ENCODE results near the gene GINS1. TPM values are rescaled to one million over a fixed set of nuclear protein-coding genes. Genes with fewer than 3 reads are reported as not detected.

Gene GINS1
- total RNA-seq, 2 experiments from 2014 or later, result 22.8 to 29.9 TPM

DNA sequence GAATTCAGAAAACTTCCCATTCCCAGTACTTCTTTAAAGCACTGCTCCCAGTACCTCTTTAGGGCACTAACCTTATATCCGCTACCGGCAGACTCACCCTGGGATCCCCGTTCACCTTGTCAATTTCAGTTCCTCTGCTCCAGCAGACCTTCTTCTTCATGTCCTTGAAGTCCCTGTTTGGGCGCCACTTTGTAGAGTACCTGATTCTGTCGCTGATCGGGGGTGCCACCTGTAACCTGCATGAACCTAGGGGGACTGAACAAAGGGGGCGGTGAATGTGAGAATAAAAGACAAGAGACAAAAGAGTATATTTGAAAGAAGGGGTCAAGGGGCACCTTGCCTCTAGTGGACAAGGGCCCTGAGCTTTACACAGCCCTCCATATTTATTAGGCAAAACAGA is 4.9 kb upstream of the GINS1 start:
- Histone ChIP-seq H3K27ac (ENCODE audit: low read depth, low read length, poor library complexity, severe bottlenecking) (no peak overlapping the region), H3K9me2 (ENCODE audit: insufficient read depth, low read length) (no peaks in the 10 kb centered on the region), H3K4me1 (ENCODE audit: insufficient read depth, low read length, poor library complexity, severe bottlenecking) (peaks cover 6% of the 10 kb centered on the region), H4K20me1 (ENCODE audit: insufficient read depth, low read length) (no peaks in the 10 kb centered on the region), H3K36me3 (ENCODE audit: insufficient read depth, low read length) (no peaks in the 10 kb centered on the region), H2AFZ (ENCODE audit: low read length) (no peak overlapping the region), H3K4me2 (ENCODE audit: low read length) (no peak overlapping the region), H3K9me3 (ENCODE audit: low read length) (peaks cover 5% of the 10 kb centered on the region; the same call in 1 of the 2 replicates), H3K4me3 (ENCODE audit: low read depth, low read length, poor library complexity, severe bottlenecking) (no peak overlapping the region), H3K79me2 (ENCODE audit: insufficient read depth, low read depth, low read length) (peaks cover under 1% of the 10 kb centered on the region; the same call in 1 of the 2 replicates)
- no TSS peak for BruUV-seq (replicated peaks)
- intact Hi-C loops (cut with micrococcal nuclease; ENCODE audit: unreplicated experiment), result no loop called here
- CTCF ChIA-PET (ENCODE audit: unreplicated experiment), result no interaction called here
- POLR2A ChIA-PET, result no interaction called here
- DNase-seq (ENCODE audit: low spot score), result peak; percentile 30
- TF ChIP-seq, protein P1, sequence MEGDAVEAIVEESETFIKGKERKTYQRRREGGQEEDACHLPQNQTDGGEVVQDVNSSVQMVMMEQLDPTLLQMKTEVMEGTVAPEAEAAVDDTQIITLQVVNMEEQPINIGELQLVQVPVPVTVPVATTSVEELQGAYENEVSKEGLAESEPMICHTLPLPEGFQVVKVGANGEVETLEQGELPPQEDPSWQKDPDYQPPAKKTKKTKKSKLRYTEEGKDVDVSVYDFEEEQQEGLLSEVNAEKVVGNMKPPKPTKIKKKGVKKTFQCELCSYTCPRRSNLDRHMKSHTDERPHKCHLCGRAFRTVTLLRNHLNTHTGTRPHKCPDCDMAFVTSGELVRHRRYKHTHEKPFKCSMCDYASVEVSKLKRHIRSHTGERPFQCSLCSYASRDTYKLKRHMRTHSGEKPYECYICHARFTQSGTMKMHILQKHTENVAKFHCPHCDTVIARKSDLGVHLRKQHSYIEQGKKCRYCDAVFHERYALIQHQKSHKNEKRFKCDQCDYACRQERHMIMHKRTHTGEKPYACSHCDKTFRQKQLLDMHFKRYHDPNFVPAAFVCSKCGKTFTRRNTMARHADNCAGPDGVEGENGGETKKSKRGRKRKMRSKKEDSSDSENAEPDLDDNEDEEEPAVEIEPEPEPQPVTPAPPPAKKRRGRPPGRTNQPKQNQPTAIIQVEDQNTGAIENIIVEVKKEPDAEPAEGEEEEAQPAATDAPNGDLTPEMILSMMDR (conservative IDR thresholded peaks at IDR 0.05; ENCODE audit: low read length), result no peak
- no peak for TF ChIP-seq EZH2phosphoT487 (IDR thresholded peaks at IDR 0.05; ENCODE audit: borderline replicate concordance, low read depth, low read length)

- Histone ChIP-seq H3K4me1 (ENCODE audit: insufficient read depth, low read length, poor library complexity, severe bottlenecking) (peaks cover 16% of the 10 kb centered on the region), H3K9me2 (ENCODE audit: insufficient read depth, low read length) (no peaks in the 10 kb centered on the region), H3K9me3 (ENCODE audit: low read length) (no peaks in the 10 kb centered on the region), H3K4me2 (ENCODE audit: low read length) (peak overlapping the region; percentile 96), H2AFZ (ENCODE audit: low read length) (peak overlapping the region; percentile 99), H3K4me3 (ENCODE audit: low read depth, low read length, poor library complexity, severe bottlenecking) (peak overlapping the region; percentile 83), H3K27ac (ENCODE audit: low read depth, low read length, poor library complexity, severe bottlenecking) (peak overlapping the region; percentile 58), H3K36me3 (ENCODE audit: insufficient read depth, low read length) (peaks cover 17% of the 10 kb centered on the region), H3K79me2 (ENCODE audit: insufficient read depth, low read depth, low read length) (peaks cover 21% of the 10 kb centered on the region), H4K20me1 (ENCODE audit: insufficient read depth, low read length) (no peaks in the 10 kb centered on the region)
- CTCF ChIA-PET (ENCODE audit: unreplicated experiment), result no interaction called here
- no TSS peak for BruUV-seq (replicated peaks)
- POLR2A ChIA-PET, result interaction anchor here (0.6 to 1.6 kb wide), 5 partner anchors 11 to 330 kb away, joined by 4 to 7 read pairs (median 6); no protein-coding TSS in a partner anchor
- no peak for TF ChIP-seq EZH2phosphoT487 (IDR thresholded peaks at IDR 0.05; ENCODE audit: borderline replicate concordance, low read depth, low read length)
- TF ChIP-seq, protein P1 (conservative IDR thresholded peaks at IDR 0.05; ENCODE audit: low read length), result no peak
- no peak for DNase-seq (ENCODE audit: low spot score)
- intact Hi-C loops (cut with micrococcal nuclease; ENCODE audit: unreplicated experiment), result loop anchor here (5.0 kb wide), 2 partner anchors 126 to 161 kb away; partner anchors contain the start of gene PYGB
These were observed 686 bp downstream of the GINS1 start for GRCh38 chr20:25408170-25408547.

- ChIA-PET CTCF (ENCODE audit: unreplicated experiment) (interaction anchor here (0.5 kb wide), 1 partner anchor 1741 kb away, joined by 3 read pairs; no protein-coding TSS in a partner anchor), POLR2A (no interaction called here)
- peaks cover 23% of the 10 kb centered on the region for H3K36me3 ChIP-seq (ENCODE audit: insufficient read depth, low read length)
- no peaks in the 10 kb centered on the region for H3K9me2 ChIP-seq (ENCODE audit: insufficient read depth, low read length)
- H3K9me3 ChIP-seq (ENCODE audit: low read length), result no peaks in the 10 kb centered on the region
- TF ChIP-seq EZH2phosphoT487 (IDR thresholded peaks at IDR 0.05; ENCODE audit: borderline replicate concordance, low read depth, low read length), result no peak
- TF ChIP-seq, protein P1 (conservative IDR thresholded peaks at IDR 0.05; ENCODE audit: low read length), result no peak
- peaks cover 16% of the 10 kb centered on the region for H3K4me1 ChIP-seq (ENCODE audit: insufficient read depth, low read length, poor library complexity, severe bottlenecking)
- no peak for DNase-seq (ENCODE audit: low spot score)
- no peaks in the 10 kb centered on the region for H4K20me1 ChIP-seq (ENCODE audit: insufficient read depth, low read length)
- intact Hi-C loops (cut with micrococcal nuclease; ENCODE audit: unreplicated experiment), result loop anchor here (5.0 kb wide), 2 partner anchors 127 to 162 kb away; partner anchors contain the start of gene PYGB
- H3K79me2 ChIP-seq (ENCODE audit: insufficient read depth, low read depth, low read length), result peaks cover 21% of the 10 kb centered on the region
- peak overlapping the region; percentile 96 for H3K4me2 ChIP-seq (ENCODE audit: low read length)
- no peak overlapping the region for H2AFZ ChIP-seq (ENCODE audit: low read length)
- no TSS peak for BruUV-seq (replicated peaks)
- H3K4me3 ChIP-seq (ENCODE audit: low read depth, low read length, poor library complexity, severe bottlenecking), result peak overlapping the region; percentile 83
- H3K27ac ChIP-seq (ENCODE audit: low read depth, low read length, poor library complexity, severe bottlenecking), result no peak overlapping the region
These were observed 1.4 kb downstream of the GINS1 start for GRCh38 chr20:25408890-25409289.

Data from OCI-LY7 (cell line).